Osteocyte (in vitro differentiated cells): ENCODE data around the gene ALG12. TPM values are rescaled to one million over a fixed set of nuclear protein-coding genes. Genes with fewer than 3 reads are reported as not detected.

ENCODE experiments used
- DNase-seq: peaks from one replicate; pipeline ENCODE4 v3.0.0; 2021; ENCODE audit warnings: mixed read lengths; ENCODE audit not compliant: unreplicated experiment; ENCODE audit errors: extremely low spot score
- H3K27ac Mint-ChIP-seq: one replicate; pipeline ENCODE4 v1.8.0; 2021; ENCODE audit warnings: mild to moderate bottlenecking, mixed read lengths; ENCODE audit not compliant: unreplicated experiment
- H3K27me3 Mint-ChIP-seq: one replicate; pipeline ENCODE4 v1.8.0; 2021; ENCODE audit warnings: mixed read lengths; ENCODE audit not compliant: unreplicated experiment
- H3K36me3 Mint-ChIP-seq: one replicate; pipeline ENCODE4 v1.8.0; 2021; ENCODE audit warnings: mixed read lengths; ENCODE audit not compliant: unreplicated experiment
- H3K4me1 Mint-ChIP-seq: one replicate; pipeline ENCODE4 v1.8.0; 2021; ENCODE audit warnings: mixed read lengths; ENCODE audit not compliant: unreplicated experiment
- H3K4me3 Mint-ChIP-seq: one replicate; pipeline ENCODE4 v1.8.0; 2021; ENCODE audit warnings: mild to moderate bottlenecking, moderate library complexity, mixed read lengths; ENCODE audit not compliant: unreplicated experiment
- H3K9me3 Mint-ChIP-seq: one replicate; pipeline ENCODE4 v1.8.0; 2021; ENCODE audit warnings: mixed read lengths; ENCODE audit not compliant: unreplicated experiment
- total RNA-seq: library from RNA; stranded (reverse); gene quantifications from 2 replicates; pipeline ENCODE4 v1.2.1, GENCODE V29; 2021
- TF ChIP-seq, protein P1 (sequence below): fragments of 200-600 bp; sonication (generic); IDR thresholded peaks from 2 replicates; pipeline ENCODE4 v1.5.0; 2021; ENCODE audit warnings: antibody characterized with exemption, mild to moderate bottlenecking, moderate library complexity

Gene ALG12
- total RNA-seq, 1 donor from 2014 or later: 27.1 TPM

DNA sequence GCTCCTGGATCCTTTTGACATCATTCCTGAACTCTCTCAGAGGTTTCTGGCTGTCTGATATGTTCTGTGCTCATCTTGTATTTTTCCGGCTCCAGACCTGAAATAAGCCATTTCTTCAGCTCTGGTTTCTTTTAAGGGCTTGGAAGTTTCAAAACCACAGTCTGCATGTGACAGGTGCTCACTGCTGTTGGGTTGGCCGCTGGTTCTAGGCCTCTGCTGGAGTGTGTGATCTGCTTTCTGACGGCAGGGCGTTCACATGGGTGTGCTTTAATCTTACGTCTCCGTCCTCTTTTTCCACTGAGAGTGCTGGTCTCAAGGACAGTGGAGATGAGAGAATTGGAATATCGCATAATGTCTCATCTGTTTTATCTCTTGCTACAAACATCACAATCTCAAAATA is 54.3 kb downstream of the ALG12 start:
- Mint-ChIP-seq H3K4me1 (peaks cover 2% of the 10 kb centered on the region), H3K27me3 (no peaks in the 10 kb centered on the region), H3K9me3 (peaks cover 21% of the 10 kb centered on the region), H3K4me3 (no peak overlapping the region), H3K36me3 (peaks cover 28% of the 10 kb centered on the region), H3K27ac (no peak overlapping the region)
- no peak for DNase-seq
- TF ChIP-seq, protein P1, sequence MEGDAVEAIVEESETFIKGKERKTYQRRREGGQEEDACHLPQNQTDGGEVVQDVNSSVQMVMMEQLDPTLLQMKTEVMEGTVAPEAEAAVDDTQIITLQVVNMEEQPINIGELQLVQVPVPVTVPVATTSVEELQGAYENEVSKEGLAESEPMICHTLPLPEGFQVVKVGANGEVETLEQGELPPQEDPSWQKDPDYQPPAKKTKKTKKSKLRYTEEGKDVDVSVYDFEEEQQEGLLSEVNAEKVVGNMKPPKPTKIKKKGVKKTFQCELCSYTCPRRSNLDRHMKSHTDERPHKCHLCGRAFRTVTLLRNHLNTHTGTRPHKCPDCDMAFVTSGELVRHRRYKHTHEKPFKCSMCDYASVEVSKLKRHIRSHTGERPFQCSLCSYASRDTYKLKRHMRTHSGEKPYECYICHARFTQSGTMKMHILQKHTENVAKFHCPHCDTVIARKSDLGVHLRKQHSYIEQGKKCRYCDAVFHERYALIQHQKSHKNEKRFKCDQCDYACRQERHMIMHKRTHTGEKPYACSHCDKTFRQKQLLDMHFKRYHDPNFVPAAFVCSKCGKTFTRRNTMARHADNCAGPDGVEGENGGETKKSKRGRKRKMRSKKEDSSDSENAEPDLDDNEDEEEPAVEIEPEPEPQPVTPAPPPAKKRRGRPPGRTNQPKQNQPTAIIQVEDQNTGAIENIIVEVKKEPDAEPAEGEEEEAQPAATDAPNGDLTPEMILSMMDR: no peak

DNA sequence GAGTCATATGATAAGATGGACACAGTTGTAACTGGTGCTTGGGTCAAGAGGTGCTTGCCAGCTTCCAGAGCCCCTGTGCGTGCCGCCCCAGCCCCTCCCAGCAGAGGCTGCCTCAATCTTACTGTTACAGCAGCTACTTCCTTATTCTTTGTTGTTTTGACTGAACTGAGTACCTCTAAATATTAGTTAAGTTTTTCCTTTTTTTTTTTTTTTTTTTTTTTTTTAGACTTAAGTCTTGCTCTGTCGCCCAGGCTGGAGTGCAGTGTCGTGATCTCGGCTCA is 55.8 kb downstream of the ALG12 start:
- DNase-seq: no peak
- H3K27ac Mint-ChIP-seq: no peak overlapping the region
- TF ChIP-seq, protein P1: no peak
- no peak overlapping the region for H3K4me3 Mint-ChIP-seq
- H3K4me1 Mint-ChIP-seq: peaks cover 2% of the 10 kb centered on the region
- H3K27me3 Mint-ChIP-seq: no peaks in the 10 kb centered on the region
- H3K36me3 Mint-ChIP-seq: peaks cover 18% of the 10 kb centered on the region
- peaks cover 20% of the 10 kb centered on the region for H3K9me3 Mint-ChIP-seq

DNA sequence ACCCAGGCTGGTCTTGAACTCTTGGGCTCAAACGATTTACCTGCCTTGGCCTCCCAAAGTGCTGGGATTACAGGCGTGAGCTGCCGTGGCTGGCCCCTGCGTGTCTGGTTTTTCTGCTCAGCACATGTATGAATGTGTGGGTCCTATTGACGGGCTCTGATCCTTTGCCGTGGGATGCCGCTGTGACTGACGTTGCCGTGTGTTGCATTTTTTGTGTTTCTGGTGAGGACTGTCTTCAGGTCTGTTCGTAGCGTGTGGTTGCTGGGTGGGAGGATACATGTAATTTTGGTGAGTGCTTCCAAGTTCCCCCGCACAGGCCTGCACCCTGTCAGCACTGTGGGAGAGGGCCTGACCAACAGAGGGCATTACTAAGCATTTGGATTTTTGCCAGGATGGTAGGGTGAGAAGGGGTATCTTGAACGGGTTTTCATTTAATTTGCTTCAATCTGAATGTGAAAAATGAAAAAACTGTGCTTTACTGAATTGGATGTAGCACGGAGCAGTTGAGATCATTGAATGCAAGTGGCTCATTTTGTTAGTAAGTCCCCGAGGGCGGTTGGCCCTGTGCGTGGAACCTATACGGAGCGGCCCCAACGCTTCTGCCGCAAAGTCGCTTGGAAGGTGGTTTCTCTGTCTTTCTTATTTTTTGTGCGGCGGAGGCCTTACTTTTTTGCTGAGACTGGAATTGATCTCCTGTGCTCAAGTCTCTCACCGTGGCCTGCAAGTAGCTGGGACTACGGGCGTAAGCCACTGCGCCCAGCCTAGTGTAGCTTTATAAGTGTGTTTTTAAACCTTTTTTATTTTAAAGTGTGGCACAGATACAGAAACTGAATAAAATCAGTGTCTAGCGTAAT is 56.4 kb downstream of the ALG12 start:
- Mint-ChIP-seq H3K27me3 (no peaks in the 10 kb centered on the region), H3K36me3 (peaks cover 13% of the 10 kb centered on the region), H3K4me1 (peaks cover 2% of the 10 kb centered on the region), H3K9me3 (peaks cover 14% of the 10 kb centered on the region), H3K4me3 (no peak overlapping the region), H3K27ac (no peak overlapping the region)
- DNase-seq: no peak
- TF ChIP-seq, protein P1: no peak

DNA sequence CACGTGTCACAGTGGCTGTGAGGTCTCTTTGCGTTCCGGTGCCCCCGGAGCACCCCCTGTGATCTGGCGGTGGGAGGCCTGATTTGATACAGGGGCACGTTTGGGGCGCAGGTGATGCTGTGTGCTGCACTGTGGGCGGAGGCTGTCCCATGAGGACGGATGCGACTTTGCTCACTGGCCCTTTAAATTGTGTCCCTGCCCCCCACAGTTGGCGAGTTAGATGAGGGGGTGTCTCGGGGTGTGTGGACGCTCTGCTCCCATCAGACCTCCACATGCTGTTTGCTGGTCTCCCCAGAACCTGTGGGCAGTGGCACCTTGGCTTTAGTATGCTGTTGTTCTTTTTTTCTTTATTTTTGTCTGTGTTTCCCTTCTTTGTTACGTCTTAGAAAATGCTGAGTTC is 59.4 kb downstream of the ALG12 start:
- H3K27ac Mint-ChIP-seq: no peak overlapping the region
- H3K9me3 Mint-ChIP-seq: no peaks in the 10 kb centered on the region
- DNase-seq: no peak
- H3K36me3 Mint-ChIP-seq: no peaks in the 10 kb centered on the region
- no peak overlapping the region for H3K4me3 Mint-ChIP-seq
- TF ChIP-seq, protein P1: no peak
- peaks cover 19% of the 10 kb centered on the region for H3K4me1 Mint-ChIP-seq
- H3K27me3 Mint-ChIP-seq: no peaks in the 10 kb centered on the region

DNA sequence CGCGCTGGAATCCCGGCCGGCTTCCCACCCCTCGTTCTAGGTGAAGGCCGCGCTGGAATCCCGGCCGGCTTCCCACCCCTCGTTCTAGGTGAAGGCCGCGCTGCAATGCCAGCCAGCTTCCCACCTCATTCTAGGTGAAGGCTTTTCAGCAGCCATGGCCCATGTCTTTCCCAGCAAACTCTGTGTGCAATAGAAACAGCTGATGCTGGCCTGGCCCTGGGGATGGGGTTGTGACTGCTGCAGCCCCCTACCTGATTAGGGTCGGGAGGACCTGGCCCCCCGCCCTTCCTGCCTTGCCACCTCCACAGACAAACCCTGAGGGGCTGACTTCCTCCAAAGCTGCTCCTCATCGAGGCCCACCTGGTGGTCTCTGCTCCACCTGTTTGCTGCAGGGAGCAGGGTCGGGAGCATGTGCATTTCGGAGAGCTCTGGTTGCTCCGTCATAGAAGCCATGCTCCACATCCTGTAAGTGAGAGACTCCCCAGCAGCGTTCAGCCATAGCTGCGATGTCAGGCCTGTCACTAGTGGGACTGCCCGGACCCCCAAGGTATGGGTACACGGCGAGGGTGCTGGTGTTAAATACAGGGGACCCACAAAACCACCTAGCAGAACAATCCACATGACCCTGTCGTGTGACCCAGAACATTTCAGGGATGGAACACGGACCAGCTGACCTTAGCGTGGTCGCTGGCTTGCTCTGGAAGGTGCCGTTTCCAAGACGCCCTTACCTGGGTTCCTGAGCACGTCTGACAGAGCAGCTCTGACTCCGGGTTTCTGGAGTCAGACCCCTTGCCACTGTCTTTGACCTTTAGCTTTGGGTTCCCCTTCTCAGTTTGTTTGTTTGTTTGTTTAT is 61.2 kb downstream of the ALG12 start:
- Mint-ChIP-seq H3K36me3 (no peaks in the 10 kb centered on the region), H3K9me3 (no peaks in the 10 kb centered on the region), H3K4me3 (no peak overlapping the region), H3K27me3 (no peaks in the 10 kb centered on the region), H3K27ac (no peak overlapping the region), H3K4me1 (peaks cover 25% of the 10 kb centered on the region)
- DNase-seq: no peak
- TF ChIP-seq, protein P1: no peak
